Stimulated activated CD4-positive, alpha-beta T cell treated with anti-CD3 and anti-CD28 coated beads, TNF-alpha, amount 100 ng/mL, for 4 hours (primary cell): Measurements from ENCODE around the gene RBPMS2.

Experiments
- DNase-seq, 3 experiments: peaks; one replicate each; pipeline ENCODE4 v3.0.0-alpha.2; 2020; ENCODE audit warnings: low read depth in 3 of 3

The RBPMS2 gene

DNA sequence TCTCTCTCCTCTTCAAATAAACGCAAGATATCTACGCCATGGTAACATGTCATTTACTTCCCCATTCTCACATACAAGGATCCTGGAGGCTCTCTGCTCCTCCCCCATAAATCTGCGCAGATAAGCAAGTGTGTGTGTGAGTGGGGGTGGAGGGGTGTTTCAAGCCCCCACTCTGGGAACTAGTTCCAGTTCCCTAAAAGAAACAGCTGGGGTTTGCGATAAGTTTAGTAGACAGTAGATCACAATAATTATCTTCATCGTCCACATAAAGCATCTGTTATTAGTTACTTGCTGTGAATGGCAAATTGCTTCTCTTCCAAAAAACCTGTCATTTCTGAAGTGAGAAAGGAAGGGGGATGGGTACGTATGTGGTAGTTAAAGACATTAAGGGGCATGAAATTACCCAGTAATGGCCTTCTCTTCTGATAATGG lies 79.8 kb downstream of the RBPMS2 start:
- DNase-seq = no peak

DNA sequence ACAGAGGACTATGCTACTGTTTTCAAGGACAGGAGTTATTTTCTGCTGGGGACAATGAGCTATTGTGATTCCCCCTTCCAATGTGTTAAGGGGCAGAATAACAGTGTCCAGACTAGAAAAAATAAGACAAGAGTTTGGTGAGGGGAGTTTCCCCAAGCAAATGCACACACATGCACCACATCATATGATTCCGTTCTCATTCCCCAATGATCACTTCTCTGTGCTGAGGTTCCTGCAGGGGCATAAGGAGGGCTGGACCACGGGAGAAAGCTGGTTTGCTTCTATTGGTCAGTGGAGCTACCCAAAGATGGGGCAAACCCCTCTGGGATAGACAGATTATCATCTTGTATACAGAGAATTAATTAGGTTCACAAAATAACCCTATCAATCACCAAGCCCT lies 80.6 kb downstream of the RBPMS2 start:
- no peak for DNase-seq

DNA sequence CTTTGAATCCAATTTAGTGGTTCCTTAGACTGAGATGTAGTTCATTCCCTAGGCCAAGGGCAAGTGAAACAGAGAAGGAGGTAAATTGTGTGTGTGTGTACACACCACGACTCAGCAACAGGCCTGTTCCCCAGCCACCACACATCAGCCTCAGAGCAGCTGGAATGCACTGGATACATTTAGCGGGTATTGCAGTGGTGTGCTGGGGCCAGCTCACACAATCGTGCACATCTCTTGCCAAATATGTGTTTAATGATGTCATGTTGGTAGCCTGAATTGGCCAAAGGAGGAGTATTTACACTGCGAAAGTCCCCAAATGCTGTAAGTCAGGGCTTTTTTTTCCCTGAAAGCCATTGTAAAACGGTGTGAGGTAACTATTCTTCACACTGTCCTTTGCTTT lies 82.3 kb downstream of the RBPMS2 start:
- no peak for DNase-seq

DNA sequence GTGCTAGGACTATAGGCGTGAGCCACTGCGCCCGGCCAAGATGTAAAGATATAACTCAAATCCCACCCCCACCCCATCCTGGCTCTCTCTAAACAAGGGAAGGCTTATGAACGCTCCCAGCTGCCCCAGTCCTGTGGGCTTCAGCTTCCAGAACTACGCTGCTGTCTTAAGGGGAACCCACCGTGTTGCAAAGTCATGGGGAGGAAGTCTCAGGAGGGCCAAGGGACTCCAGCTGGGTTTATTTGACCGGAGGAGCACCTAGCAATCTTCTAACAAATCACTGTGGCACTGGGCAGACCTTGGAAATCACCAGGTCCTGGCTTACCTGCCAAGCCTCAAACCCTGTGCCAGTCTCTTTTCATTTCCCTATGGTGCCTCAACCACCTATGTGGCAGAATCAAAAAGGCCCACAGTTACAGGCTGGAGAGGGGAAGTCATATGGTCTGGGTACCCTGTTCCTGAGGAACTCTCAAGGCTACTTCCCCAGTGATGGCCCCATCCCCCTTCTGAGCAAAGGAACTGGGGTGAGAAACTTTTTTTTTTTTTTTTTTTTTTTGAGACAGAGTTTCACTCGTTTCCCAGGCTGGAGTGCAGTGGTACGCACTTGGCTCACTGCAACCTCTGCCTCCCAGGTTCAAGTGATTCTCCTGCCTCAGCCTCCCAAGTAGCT lies 83.4 kb downstream of the RBPMS2 start:
- DNase-seq = no peak

DNA sequence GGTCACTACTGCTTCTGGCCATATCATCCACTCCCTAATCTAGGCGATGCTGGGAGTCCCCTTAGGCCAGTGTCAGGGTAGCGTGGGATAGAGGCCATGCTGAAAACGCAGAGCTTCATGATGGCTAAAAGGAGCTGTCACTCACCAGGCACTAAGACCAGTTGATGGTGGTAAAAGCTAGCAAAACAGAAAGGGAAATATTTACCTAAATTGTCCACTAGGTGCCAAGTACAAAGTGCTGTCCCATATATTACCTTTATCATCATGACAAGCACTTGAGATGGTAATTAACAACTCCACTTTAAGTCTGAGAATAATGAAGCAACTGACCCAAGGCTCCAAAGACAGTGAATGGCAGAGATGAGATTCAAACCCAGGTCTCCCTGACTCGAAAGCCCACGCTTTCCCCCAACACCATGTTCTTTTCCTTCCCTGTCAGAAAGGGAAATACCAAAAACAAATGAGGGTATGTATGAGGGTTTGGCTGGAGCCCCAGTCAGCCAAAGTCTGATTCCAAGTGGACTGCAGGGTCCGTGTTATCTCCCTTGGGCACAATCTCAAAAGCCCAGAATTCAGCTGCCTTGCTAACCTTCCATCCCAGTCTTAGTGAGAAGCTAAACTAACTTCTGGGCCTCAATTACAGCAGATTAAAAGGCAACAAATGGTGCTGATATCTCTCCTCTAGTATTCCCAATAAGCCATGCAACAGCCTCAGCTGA lies 84.7 kb downstream of the RBPMS2 start:
- DNase-seq = no peak

DNA sequence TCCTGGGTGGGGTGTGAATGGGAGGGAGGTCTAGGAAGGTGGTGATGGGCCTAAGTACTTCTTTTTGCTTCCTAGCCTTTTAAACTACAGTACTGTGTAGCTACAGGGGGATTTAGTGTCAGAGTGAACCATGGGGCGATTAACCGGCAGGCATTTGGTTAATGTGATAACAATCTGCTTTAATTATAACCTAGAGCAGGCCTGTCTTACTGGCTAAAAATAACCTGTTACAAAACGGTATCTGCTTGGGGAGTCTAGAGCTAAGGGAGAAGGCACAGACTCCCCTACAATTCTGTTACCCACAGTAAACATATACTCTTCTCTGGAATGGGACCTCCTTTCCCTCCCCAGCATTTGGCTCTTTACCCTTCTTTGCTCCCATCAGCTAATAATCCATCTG lies 85.4 kb downstream of the RBPMS2 start:
- no peak for DNase-seq
